Endothelial cell of umbilical vein (primary cell): Measurements from ENCODE around the gene AIRE. TPM values are rescaled to one million over a fixed set of nuclear protein-coding genes. Genes with fewer than 3 reads are reported as not detected.

Experiments used
- BruUV-seq: library from RNA; stranded (reverse); fragments of 400-500 nt; replicated peaks from 2 replicates; lab custom pipeline; 2021; lab: Mats Ljungman, UMichigan
- CTCF ChIA-PET: fragments of 300-600, 350-600 bp; sonication (Branson Sonifier 250); formaldehyde crosslinking; loops from one replicate; lab custom pipeline; 2021; ENCODE audit warnings: antibody characterized with exemption, inconsistent platforms; lab: Charles Lee
- POLR2A ChIA-PET: fragments of 300-600, 350-600 bp; sonication (Branson Sonifier 250); formaldehyde crosslinking; loops from one replicate; lab custom pipeline; 2021; ENCODE audit warnings: antibody characterized with exemption, inconsistent platforms; lab: Charles Lee
- DNase-seq: peaks from one replicate; pipeline ENCODE4 v3.0.0-alpha.2; 2011; ENCODE audit warnings: low read depth, low spot score
- FAIRE-seq: peaks from 2 replicates; lab custom pipeline; 2011; peaks lifted over from hg19 to GRCh38; lab: Jason Lieb, UNC
- H2AFZ ChIP-seq: 2 replicates; pipeline ENCODE4 v1.6.0; 2012; ENCODE audit warnings: low read depth, low read length, control low read depth, inconsistent platforms
- H3K27ac ChIP-seq: 2 replicates; pipeline ENCODE4 v1.5.1; 2011; ENCODE audit warnings: low read depth, mild to moderate bottlenecking, control low read depth, low read length, moderate library complexity; ENCODE audit not compliant: insufficient read depth
- H3K27me3 ChIP-seq, 2 experiments: 2 replicates each; pipeline versions ENCODE4 v1.6.0 to v1.6.1; 2011; ENCODE audit warnings: low read length in 2 of 2, mixed read lengths in 1 of 2; ENCODE audit not compliant: control insufficient read depth in 2 of 2, insufficient read depth in 2 of 2
- H3K36me3 ChIP-seq, 2 experiments: 2 replicates in 1 of 2; 3 replicates in 1 of 2; pipeline ENCODE4 v1.5.1; 2011; ENCODE audit warnings: low read length in 2 of 2, mild to moderate bottlenecking in 1 of 2, moderate library complexity in 1 of 2; ENCODE audit not compliant: control insufficient read depth in 2 of 2, insufficient read depth in 2 of 2; ENCODE audit errors: extremely low read depth in 1 of 2
- H3K4me1 ChIP-seq: 3 replicates; pipeline ENCODE4 v1.5.1; 2011; ENCODE audit warnings: mild to moderate bottlenecking, low read length; ENCODE audit not compliant: control insufficient read depth, insufficient read depth; ENCODE audit errors: extremely low read depth
- H3K4me2 ChIP-seq: 2 replicates; pipeline ENCODE4 v1.6.1; 2011; ENCODE audit warnings: low read length, control low read depth, mixed read lengths; ENCODE audit not compliant: insufficient read depth
- H3K4me3 ChIP-seq, 3 experiments: fragments of 200-600 bp in 1 of 3; sonication (generic), shearing (Covaris generic) in 1 of 3; replicated peaks in 1 of 3; 2 replicates each; pipeline ENCODE4 v1.5.1; 2011 to 2016; ENCODE audit warnings: control low read depth in 3 of 3, low read length in 3 of 3, mild to moderate bottlenecking in 2 of 3, inconsistent platforms in 1 of 3, low read depth in 1 of 3, moderate library complexity in 1 of 3; ENCODE audit not compliant: insufficient read depth in 1 of 3
- H3K79me2 ChIP-seq: 2 replicates; pipeline ENCODE4 v1.6.0; 2012; ENCODE audit warnings: low read length, inconsistent platforms; ENCODE audit not compliant: control insufficient read depth, insufficient read depth
- H3K9ac ChIP-seq: replicated peaks from 2 replicates; pipeline ENCODE3; 2011; ENCODE audit warnings: low read length, control low read depth; ENCODE audit not compliant: insufficient read depth; ENCODE audit errors: extremely low read depth
- H3K9me1 ChIP-seq: replicated peaks from 3 replicates; pipeline ENCODE4 v1.6.0; 2011; ENCODE audit warnings: mild to moderate bottlenecking, low read length; ENCODE audit not compliant: control insufficient read depth, insufficient read depth; ENCODE audit errors: extremely low read depth
- H3K9me3 ChIP-seq: replicated peaks from 2 replicates; pipeline ENCODE4 v1.5.1; 2012; ENCODE audit warnings: low read length, inconsistent platforms; ENCODE audit not compliant: control insufficient read depth, insufficient read depth
- H4K20me1 ChIP-seq: replicated peaks from 2 replicates; pipeline ENCODE3; 2011; ENCODE audit warnings: mild to moderate bottlenecking, low read length; ENCODE audit not compliant: control insufficient read depth, insufficient read depth; ENCODE audit errors: extremely low read depth
- CTCF ChIP-seq, 2 donors: IDR thresholded peaks; 1 replicate in 1 of 2; 2 replicates in 1 of 2; pipeline ENCODE4 v1.5.1; 2011; ENCODE audit warnings: low read length in 2 of 2, mild to moderate bottlenecking in 2 of 2, moderate library complexity in 2 of 2, control low read depth in 1 of 2, inconsistent platforms in 1 of 2, low read depth in 1 of 2; ENCODE audit not compliant: insufficient read depth in 1 of 2; ENCODE audit errors: extremely low read depth in 1 of 2
- EZH2 ChIP-seq: IDR thresholded peaks from 2 replicates; pipeline ENCODE4 v1.6.1; 2012; ENCODE audit warnings: borderline replicate concordance, low read depth, mild to moderate bottlenecking, moderate library complexity, low read length, inconsistent platforms; ENCODE audit not compliant: severe bottlenecking
- FOS ChIP-seq: IDR thresholded peaks from 2 replicates; pipeline ENCODE4 v1.6.1; 2011; ENCODE audit warnings: mild to moderate bottlenecking, low read length, moderate library complexity, borderline replicate concordance; ENCODE audit not compliant: insufficient read depth
- GATA2 ChIP-seq: IDR thresholded peaks from 2 replicates; pipeline ENCODE4 v1.7.0; 2011; ENCODE audit warnings: low read depth, mild to moderate bottlenecking, moderate library complexity, mixed read lengths, low read length; ENCODE audit not compliant: insufficient read length, insufficient read depth
- JUN ChIP-seq: IDR thresholded peaks from 2 replicates; pipeline ENCODE4 v1.6.1; 2011; ENCODE audit warnings: borderline replicate concordance, low read depth; ENCODE audit not compliant: insufficient read length, insufficient read depth
- MAX ChIP-seq: IDR thresholded peaks from 2 replicates; pipeline ENCODE4 v1.6.1; 2011; ENCODE audit not compliant: insufficient read depth, insufficient read length
- MYC ChIP-seq: IDR thresholded peaks from one replicate; pipeline ENCODE4 v1.6.1; 2011; ENCODE audit warnings: mild to moderate bottlenecking, low read depth, low read length
- POLR2A ChIP-seq: IDR thresholded peaks from 2 replicates; pipeline ENCODE4 v1.6.1; 2012; ENCODE audit warnings: low read depth, mild to moderate bottlenecking, control low read depth, low read length
- POLR2AphosphoS5 ChIP-seq: IDR thresholded peaks from 2 replicates; pipeline ENCODE4 v1.6.1; 2012; ENCODE audit warnings: low read depth, mild to moderate bottlenecking, control low read depth, low read length, moderate library complexity; ENCODE audit not compliant: insufficient read depth
- dilution Hi-C: fragments of 300-500 bp; cut with MboI; formaldehyde crosslinking; loops from one replicate; pipeline ENCODE4 v1.15.0; 2019; ENCODE audit warnings: low sequenced_read_pairs; ENCODE audit not compliant: extremely low pct_ligation_motif_present
- intact Hi-C: fragments of 100-400 bp; cut with micrococcal nuclease; formaldehyde crosslinking; loops from one replicate; pipeline ENCODE4 v1.10.0; 2022
- polyA plus RNA-seq, 4 experiments: library from polyadenylated mRNA; depleted of rRNA in 3 of 4; stranded (reverse) in 3 of 4; unstranded in 1 of 4; fragments of >200 nt; gene quantifications; 2 replicates each; pipeline versions ENCODE4 v1.2.1 to v1.2.3, GENCODE V29; 2011 to 2012; ENCODE audit warnings: missing spikeins in 1 of 4
- total RNA-seq: library from RNA; stranded (reverse); gene quantifications from 2 replicates; pipeline ENCODE4 v1.2.3, GENCODE V29; 2021

AIRE gene
- total and polyA plus RNA-seq, 2 donors (not counting 3 experiments of a cell fraction or from before 2014, with no cell fraction given): 0.04 to 0.11 TPM

GRCh38 chr21:44322621-44323325 is 37.1 kb downstream of the AIRE start:
- Histone ChIP-seq H3K27me3 (no peaks in the 10 kb centered on the region), H3K4me1 (no peaks in the 10 kb centered on the region), H3K27ac (no peak overlapping the region), H4K20me1 (no peaks in the 10 kb centered on the region), H3K4me2 (no peak overlapping the region), H3K79me2 (no peaks in the 10 kb centered on the region), H3K4me3 (no peak overlapping the region), H3K9me1 (no peaks in the 10 kb centered on the region), H2AFZ (no peak overlapping the region), H3K9me3 (no peaks in the 10 kb centered on the region), H3K9ac (no peak overlapping the region), H3K36me3 (peaks cover 7 to 47% of the 10 kb centered on the region in 2 experiments)
- TF ChIP-seq MAX (no peak), GATA2 (no peak), POLR2A (no peak), JUN (no peak), EZH2 (no peak), MYC (no peak), FOS (no peak), POLR2AphosphoS5 (no peak), CTCF (IDR thresholded peaks at IDR 0.05; ENCODE audit: extremely low read depth in 1 of 2, insufficient read depth in 1 of 2, low read depth in 1 of 2, low read length in 2 of 2) (no peak)
- dilution Hi-C loops (no loop called here), intact Hi-C loops (no loop called here)
- ChIA-PET POLR2A (no interaction called here), CTCF (no interaction called here)
- FAIRE-seq (no peak), DNase-seq (no peak)
- BruUV-seq: no TSS peak
